Right lobe of liver (tissue), 6 donors: Measurements from ENCODE around the gene PHLDB3. TPM values are rescaled to one million over a fixed set of nuclear protein-coding genes. Genes with fewer than 3 reads are reported as not detected.

Experiments used
- ATAC-seq, 4 donors: fragments of 200-7000 bp; cut with Tn5 transposase; one replicate each; pipeline ENCODE4 v1.9.1; 2020; ENCODE audit warnings: mild to moderate bottlenecking in 4 of 4, moderate library complexity in 4 of 4
- DNase-seq, 3 donors: peaks; one replicate each; pipeline ENCODE4 v3.0.0-alpha.2; 2020
- H3K27ac ChIP-seq, 3 donors: fragments of 200-600 bp; one replicate each; pipeline ENCODE4 v1.8.0; 2022
- H3K27me3 ChIP-seq, 2 donors: fragments of 200-600 bp; one replicate each; pipeline ENCODE4 v1.8.0; 2022
- H3K36me3 ChIP-seq, 4 donors: fragments of 200-600 bp; sonication (generic) in 1 of 4; one replicate each; pipeline versions ENCODE4 v1.5.1 to v1.8.0; 2017 to 2022; ENCODE audit warnings: control low read depth in 1 of 4
- H3K4me1 ChIP-seq, 4 donors: fragments of 200-600 bp; sonication (generic) in 1 of 4; one replicate each; pipeline versions ENCODE4 v1.5.1 to v1.8.0; 2017 to 2022; ENCODE audit warnings: control low read depth in 1 of 4
- H3K4me3 ChIP-seq, 3 donors: fragments of 200-600 bp; one replicate each; pipeline ENCODE4 v1.8.0; 2022
- H3K9me3 ChIP-seq, 4 donors: fragments of 200-600 bp; sonication (generic) in 1 of 4; one replicate each; pipeline versions ENCODE4 v1.5.1 to v1.8.0; 2017 to 2022; ENCODE audit warnings: control low read depth in 1 of 4
- CTCF ChIP-seq, 4 donors: fragments of 200-600 bp in 3 of 4; fragments of 450-650 bp in 1 of 4; IDR thresholded peaks; one replicate each; pipeline versions ENCODE4 v1.5.1 to v1.8.0; 2016 to 2022; ENCODE audit warnings: antibody characterized with exemption in 4 of 4, mild to moderate bottlenecking in 2 of 4
- POLR2A ChIP-seq: fragments of 450-650 bp; IDR thresholded peaks from one replicate; pipeline ENCODE4 v1.6.1; 2017; ENCODE audit warnings: antibody characterized with exemption, mild to moderate bottlenecking
- WGBS: methylation state at CpG from one replicate; pipeline ENCODE4 v1.1.6; 2018; ENCODE audit warnings: low coverage, low lambda C conversion rate; ENCODE audit not compliant: insufficient coverage; ENCODE audit errors: missing lambda C conversion rate; 5-methylcytosine and 5-hydroxymethylcytosine counted together
- intact Hi-C, 2 donors: fragments of 100-400 bp; cut with DNase I; formaldehyde crosslinking; loops; one replicate each; pipeline versions ENCODE4 v1.11.2 to v1.14.1; 2022
- total RNA-seq, 6 experiments: library from RNA; depleted of rRNA in 2 of 6; stranded (reverse); fragments of >200 nt in 2 of 6; fragmentation: NEBNext Ultra II Directional in 3 of 6; extraction: Animal tissue kit (Norgen Biotek cat#: 25700) in 3 of 6; gene quantifications; one replicate each; pipeline versions ENCODE4 v1.1.0 to v1.2.4, GENCODE V29; 2016 to 2023
- donor health status: DM: no; HTN: yes; CAD: no.
- donor health status: DM: no; HTN: no; CAD: no.
- donor health status: DM: no; HTN: no; CAD: no.
- donor health status: DM: no; HTN: yes; CAD: no.
- donor health status: DM: no; HTN: yes; CAD: no.

The PHLDB3 gene
- total RNA-seq, 6 experiments from 2014 or later, result 9.6 to 15.0 (median 11.1) TPM

GRCh38 chr19:43503501-43504425 is 783 bp downstream of the PHLDB3 start:
- no peaks in the 10 kb centered on the region for H3K27me3 ChIP-seq
- peak overlapping the region; percentile 78 to 91 (median 90) for H3K27ac ChIP-seq
- H3K4me1 ChIP-seq, result peaks cover 0 to 39% (median 8%) of the 10 kb centered on the region in 4 donors
- TF ChIP-seq CTCF (IDR thresholded peaks at IDR 0.05), result peak in 2 of 4 donors; percentile 19 to 35
- peak; percentile 67 for TF ChIP-seq POLR2A
- ATAC-seq, result peak; percentile 94 to 97 (median 96)
- H3K36me3 ChIP-seq, result peaks cover 0 to 10% (median 5%) of the 10 kb centered on the region in 4 donors
- whole genome bisulfite sequencing, result 1% methylated on average over 33 of the region's 64 CpGs
- intact Hi-C loops, result no loop called here
- peak; percentile 98 to 99 (median 98) for DNase-seq
- H3K4me3 ChIP-seq, result peak overlapping the region; percentile 74 to 90 (median 76)
- no peaks in the 10 kb centered on the region for H3K9me3 ChIP-seq

- H3K27me3 ChIP-seq, result no peaks in the 10 kb centered on the region
- DNase-seq (no peak), ATAC-seq (no peak)
- peak overlapping the region in 1 of 3 donors; percentile 76 for H3K4me3 ChIP-seq
- TF ChIP-seq POLR2A (no peak), CTCF (IDR thresholded peaks at IDR 0.05) (no peak)
- no peaks in the 10 kb centered on the region for H3K9me3 ChIP-seq
- peak overlapping the region in 1 of 3 donors; percentile 90 for H3K27ac ChIP-seq
- peaks cover 0 to 49% (median 14%) of the 10 kb centered on the region in 4 donors for H3K4me1 ChIP-seq
- intact Hi-C loops, result no loop called here
- peaks cover 0 to 3% (median under 1%) of the 10 kb centered on the region in 4 donors for H3K36me3 ChIP-seq
- 85% methylated on average over 9 of the region's 23 CpGs for WGBS
Measured at GRCh38 chr19:43502419-43502976, 2.0 kb downstream of the PHLDB3 start.

DNA sequence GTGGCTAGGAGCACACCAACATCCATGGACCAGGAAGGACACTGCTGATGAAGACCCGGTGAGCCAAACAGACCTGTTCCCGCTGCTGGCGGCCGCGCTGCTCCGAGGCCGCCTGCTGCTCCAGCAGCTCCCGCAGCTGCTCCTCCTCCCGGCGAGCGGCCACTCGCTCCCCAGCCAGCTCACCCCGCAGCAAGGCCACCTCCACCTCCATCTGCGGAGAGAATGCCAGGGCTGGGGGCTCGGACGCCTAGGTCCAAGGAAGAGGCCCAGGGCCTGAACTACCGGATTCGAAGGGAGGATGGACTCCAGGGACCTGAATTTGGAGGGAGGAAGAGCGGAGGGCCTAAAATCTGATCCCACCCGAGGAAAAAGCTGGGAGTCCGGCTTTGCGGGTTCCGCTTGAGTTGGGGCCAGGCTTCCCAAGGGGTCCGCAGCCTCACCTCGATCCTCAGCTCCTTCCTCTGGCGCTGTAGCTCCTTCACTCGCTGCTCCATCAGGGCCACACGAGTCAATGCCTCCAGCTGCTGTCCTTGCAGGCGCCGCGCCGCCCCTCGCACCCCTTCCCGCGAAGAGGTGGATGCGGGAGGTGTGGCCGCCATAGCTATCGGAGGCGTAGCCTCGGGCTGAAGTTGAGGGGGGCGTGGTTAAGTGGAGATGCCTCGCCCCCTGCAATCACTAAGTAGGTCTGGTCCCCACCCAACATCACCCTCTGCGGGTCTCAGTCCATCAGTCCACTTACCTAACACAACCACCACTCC is 2.7 kb downstream of the PHLDB3 start:
- H3K9me3 ChIP-seq, result no peaks in the 10 kb centered on the region
- no peaks in the 10 kb centered on the region for H3K27me3 ChIP-seq
- TF ChIP-seq POLR2A, result no peak
- intact Hi-C loops, result no loop called here
- H3K36me3 ChIP-seq, result peaks cover 0 to 7% (median 3%) of the 10 kb centered on the region in 4 donors
- no peak overlapping the region for H3K27ac ChIP-seq
- no peak for ATAC-seq
- peaks cover 0 to 49% (median 14%) of the 10 kb centered on the region in 4 donors for H3K4me1 ChIP-seq
- no peak for DNase-seq
- WGBS, result 82% methylated on average over 13 of the region's 43 CpGs
- no peak overlapping the region for H3K4me3 ChIP-seq

- peaks cover 0 to 43% (median 14%) of the 10 kb centered on the region in 4 donors for H3K4me1 ChIP-seq
- intact Hi-C loops, result no loop called here
- H3K4me3 ChIP-seq, result no peak overlapping the region
- peak; percentile 77 to 93 (median 91) for DNase-seq
- WGBS, result 16% methylated on average over 3 of the region's 3 CpGs
- ATAC-seq, result peak; percentile 77 to 84 (median 82)
- TF ChIP-seq CTCF (IDR thresholded peaks at IDR 0.05) (no peak), POLR2A (no peak)
- peaks cover 0 to 23% (median 8%) of the 10 kb centered on the region in 4 donors for H3K36me3 ChIP-seq
- no peaks in the 10 kb centered on the region for H3K27me3 ChIP-seq
- H3K27ac ChIP-seq, result peak overlapping the region; percentile 39 to 81 (median 79)
- H3K9me3 ChIP-seq, result no peaks in the 10 kb centered on the region
Measured at GRCh38 chr19:43499042-43499441, 5.5 kb downstream of the PHLDB3 start.
